Measurements from ENCODE around the gene BOLL. TPM values are rescaled to one million over a fixed set of nuclear protein-coding genes. Genes with fewer than 3 reads are reported as not detected.
A peak's percentile ranks its signal among the peaks of the same experiment; 100 is the strongest.
"Not testable (repeated sequence)": the region's sequence is repeated elsewhere in the genome, so short reads cannot be mapped to it uniquely, and the experiment has no call there.

The BOLL gene
- total RNA-seq, 1 donor from 2014 or later, result not detected

DNA sequence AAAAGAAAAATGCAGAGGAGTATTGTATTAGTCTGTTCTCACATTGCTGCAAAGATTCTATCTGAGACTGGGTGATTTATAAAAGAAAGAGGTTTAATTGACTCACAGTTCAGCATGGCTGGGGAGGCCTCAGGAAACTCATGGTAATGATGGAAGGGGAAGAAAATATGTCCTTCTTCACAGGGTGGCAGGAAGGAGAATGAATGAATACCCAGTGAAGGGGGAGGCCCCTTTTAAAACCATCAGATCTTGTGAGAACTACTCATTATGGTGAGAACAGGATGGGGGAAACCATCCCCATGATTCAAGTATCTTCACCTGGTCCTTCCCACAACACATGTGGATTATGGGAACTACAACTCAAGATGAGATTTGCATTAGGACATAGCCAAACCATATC lies 10.2 kb upstream of the BOLL start:
- no peak for ATAC-seq

DNA sequence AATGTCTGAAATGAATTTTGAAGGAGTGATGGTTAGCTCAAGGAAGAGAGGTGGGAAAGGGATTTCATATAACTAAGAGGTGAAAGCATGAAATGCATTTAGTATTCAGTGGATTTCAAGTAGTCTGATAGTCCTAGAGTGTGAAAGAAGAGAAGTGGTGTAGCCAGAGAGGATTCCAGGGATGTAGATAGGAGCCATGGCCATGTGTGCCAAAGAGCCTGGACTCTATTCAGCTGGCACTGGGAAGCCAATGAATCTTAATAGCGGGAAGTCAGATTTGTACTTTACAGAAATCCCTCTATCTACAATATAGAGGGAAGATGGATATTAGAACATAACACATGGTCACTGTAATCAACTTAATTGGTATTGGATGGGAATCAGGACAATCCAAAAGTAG lies 8.3 kb upstream of the BOLL start:
- no peak for ATAC-seq

DNA sequence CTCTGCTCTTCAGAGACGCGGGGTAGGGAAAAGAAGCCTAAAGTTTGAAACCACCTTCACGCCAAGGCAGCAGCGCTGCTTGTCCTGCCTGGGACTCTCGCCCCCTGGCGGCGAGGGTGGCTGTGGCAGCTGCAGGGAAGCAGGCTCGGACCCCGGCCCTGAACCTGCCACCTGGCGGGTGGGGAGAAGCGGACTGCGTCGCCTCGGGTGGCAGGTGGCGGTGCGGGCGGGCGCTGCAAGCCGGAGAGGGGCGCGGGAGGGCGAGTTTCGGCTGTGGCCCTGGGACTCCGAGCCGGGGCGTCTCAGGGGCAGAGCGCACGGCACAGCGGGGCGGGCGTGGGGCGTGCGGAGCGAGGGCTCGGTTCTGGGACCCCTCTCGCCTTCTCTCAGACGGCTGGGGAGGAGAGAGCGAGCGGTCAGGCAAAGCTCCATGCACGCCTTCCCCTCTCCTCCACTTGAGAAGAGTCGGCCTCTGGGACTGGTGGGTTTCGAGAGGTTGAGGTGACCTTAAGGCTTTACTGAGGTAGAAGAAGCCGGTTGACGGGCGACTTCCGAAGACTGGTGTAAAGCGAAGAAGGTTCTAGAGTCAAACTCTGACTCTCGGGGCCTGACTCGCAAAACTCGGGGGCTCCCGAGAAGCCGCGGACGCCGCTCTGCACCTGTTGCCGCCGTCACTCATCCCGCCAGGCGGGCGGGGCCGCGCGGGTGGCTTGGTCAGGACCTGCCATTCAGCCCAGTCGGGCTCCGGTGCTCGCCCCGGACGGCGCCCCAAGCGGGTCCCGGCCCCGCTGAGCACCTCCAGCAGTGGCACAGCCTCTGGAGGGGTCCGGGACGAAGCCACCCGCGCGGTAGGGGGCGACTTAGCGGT lies 1.1 kb upstream of the BOLL start:
- peak; percentile 15 for ATAC-seq

DNA sequence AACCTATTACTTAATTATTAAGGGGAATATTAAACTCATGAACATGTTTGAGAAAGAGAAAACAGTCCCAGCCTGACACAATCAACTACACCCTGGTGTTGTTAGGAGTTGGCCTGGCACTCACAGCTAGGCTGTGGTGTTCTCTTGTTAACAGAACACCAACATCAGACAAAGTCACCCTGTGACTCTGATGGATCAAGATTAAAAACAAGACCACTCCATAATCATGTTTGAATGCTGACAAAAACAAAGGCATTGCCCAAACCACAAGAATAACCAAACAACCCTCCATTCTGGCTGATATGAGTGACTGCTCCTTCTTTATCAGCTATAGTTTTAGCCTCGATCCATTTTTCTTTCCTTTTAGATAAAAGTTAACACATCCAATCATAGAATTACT lies 3.0 kb downstream of the BOLL start:
- no peak for ATAC-seq

DNA sequence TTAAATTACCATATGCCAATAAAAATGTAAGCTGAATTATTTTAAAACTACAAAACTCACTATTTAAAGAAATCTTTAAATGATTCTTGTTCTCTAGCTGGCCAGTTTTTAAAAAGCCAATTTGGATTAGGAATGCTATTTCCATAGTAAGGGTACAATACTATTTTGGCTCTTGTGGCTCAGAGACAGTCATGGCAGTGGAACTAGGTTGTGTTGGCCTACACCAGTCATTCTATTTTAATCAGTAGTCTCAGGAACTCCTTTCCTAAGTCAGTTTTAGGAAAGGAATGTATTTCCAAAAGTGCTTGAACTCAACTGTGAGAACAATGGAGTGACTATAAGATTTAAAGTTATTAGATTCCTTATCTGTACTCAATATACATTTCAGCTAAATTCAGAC lies 5.9 kb downstream of the BOLL start:
- ATAC-seq, result no peak

DNA sequence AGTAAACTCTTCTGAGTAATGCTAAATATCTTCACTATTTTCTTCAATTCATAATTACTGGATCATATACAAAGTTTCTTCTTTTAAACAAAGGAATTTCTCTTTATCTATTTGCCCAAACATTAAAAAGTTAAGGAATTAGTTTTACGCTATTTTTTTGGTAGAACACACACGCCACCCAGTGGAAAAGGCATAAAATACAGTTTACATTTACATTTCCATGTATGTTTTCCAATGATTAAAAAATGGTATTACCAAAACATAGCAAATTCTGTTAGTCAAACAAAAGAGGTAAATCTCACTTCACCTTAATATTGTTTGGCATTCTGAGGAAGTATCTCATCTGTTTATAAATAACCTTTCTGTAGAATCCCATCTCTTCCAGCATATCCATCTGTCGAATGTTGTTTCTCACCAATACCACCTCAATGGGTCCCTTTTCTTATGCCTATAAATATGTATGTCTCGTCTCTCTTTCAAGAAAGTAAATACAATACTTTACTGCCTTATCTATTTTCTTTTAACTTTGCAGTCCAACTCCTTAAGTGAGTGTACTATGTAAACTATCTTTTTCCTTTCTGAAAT lies 7.2 kb downstream of the BOLL start:
- no peak for ATAC-seq

DNA sequence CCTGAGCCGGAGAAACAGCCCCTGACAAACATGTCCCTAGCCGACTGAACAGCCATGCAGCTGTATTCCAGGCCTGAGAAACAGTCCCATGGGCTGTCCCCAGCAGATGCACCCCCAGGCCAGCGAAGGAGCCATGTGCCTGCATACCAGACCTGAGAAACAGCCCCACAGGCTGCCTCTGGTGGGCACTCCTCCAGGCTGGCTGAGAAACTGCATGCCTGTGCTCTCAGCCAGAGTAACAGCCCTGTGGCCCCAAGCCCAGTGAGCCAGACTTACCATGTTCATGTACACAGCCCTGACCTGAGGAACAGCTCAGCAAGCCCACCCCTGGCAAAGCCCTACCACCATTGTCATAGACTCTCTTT lies 24.8 kb downstream of the BOLL start:
- no peak for ATAC-seq

DNA sequence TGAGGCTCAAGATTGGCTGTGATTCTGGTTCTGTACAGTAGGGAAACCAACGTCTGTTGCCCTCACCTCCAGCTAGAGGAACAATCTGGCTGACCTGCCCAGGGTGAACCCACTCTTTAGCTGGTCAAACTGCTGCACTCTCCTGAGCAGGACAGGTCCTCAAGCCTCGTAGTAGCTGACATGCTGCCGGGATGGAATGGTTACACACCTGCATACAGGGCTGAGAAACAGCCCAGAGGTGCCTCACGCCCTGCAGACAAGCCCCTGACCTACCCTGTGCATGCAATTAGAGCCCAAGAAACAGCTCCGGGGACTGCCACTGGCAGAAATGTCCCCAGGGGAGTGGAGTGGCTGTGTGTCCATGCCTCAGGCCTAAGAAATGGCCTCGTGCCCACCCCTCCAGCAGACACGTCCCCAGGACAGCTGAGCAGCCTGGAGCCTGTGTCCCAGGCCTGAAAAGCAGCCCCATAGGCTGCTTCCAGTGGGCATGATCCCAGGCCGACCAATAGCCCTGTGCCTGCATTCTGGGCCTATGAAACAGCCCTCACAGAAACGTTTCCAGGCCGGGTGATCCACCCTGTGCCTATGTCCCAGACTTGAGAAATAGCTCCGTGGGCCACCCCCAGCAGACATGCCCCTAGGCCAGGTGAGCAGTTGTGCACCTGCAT lies 25.4 kb downstream of the BOLL start:
- ATAC-seq, result no peak

DNA sequence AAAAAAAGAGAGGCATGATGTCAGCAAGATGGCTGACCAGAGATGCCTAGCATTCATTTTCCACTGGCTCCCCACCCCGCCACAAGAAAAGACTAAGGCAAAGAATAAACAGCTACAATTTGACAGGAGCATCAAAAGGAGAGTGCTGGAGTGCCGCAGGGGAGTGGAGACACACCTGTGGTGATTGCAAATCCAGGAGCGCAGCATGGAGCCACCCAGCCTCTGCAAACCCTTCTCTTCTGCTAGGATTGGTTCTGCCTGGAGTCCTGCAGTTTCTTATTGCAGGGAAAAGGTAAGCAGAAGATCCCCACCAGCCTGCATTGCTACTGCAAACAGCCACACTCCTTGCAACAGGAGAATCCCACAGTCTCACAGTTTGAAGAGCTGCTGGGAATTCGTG lies 26.1 kb downstream of the BOLL start:
- no peak for ATAC-seq

DNA sequence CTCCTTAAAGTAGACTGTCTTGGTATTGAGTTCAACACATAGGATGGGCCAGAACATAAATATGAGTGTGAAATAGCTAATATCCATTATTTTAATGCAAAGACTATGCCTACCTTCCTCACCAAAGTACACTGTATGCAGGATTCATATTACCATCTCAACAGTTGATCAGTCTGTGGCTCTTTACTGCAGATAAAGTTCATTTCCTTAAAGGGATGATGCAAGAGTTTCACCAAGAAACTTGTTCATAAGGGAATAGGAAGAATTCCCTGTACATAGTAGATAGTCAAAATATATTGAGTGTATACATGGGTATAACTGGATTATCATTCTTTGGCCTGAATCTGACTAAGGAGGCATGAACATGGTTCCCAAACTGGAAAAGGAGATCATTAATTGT lies 44.9 kb downstream of the BOLL start:
- ATAC-seq, result no peak

DNA sequence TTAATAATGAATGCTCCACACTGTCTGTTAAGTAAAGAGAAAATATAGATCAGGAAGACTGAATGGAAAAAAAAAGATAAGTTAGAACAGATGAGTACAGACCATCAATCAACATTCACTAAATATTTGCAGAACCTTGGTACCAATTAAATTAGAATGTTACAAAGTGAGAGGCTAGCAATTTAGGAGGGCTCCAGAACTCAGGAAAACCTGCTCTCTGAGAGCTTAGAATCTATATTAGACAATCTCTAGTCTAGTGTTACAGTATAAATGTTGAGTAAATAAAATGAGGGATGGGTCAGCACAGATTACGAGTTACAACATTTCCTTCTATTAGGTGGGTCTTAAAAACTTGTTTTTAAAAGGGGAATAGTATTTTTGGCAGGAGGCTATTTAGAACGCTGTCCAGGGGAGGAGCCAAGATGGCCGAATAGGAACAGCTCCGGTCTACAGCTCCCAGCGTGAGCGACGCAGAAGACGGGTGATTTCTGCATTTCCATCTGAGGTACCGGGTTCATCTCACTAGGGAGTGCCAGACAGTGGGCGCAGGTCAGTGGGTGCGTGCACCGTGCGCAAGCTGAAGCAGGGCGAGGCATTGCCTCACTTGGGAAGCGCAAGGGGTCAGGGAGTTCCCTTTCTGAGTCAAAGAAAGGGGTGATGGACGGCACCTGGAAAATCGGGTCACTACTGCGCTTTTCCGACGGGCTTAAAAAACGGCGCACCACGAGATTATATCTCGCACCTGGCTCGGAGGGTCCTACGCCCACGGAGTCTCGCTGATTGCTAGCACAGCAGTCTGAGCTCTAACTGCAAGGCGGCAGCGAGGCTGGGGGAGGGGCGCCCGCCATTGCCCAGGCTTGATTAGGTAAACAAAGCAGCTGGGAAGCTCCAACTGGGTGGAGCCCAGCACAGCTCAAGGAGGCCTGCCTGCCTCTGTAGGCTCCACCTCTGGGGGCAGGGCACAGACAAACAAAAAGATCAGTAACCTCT lies 56.3 kb downstream of the BOLL start:
- ATAC-seq, result not testable (repeated sequence)

DNA sequence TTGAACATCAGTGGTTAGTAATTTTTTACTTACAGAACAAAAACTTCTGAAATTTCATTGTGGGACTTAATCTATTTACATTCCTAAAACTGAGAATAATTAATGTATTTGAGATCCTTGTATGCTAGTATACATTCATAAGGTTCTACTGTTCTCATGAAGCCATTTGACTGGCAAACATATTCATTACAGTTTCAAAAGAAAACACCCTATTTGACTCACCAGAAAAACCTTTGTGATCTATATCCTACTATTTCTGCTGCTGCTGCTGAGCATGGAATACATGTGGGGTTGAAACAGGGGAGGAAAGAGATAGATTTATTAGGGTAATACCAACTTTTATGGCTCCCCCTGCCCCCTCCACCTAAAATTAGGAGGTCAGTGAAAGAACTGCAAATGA lies 58.1 kb downstream of the BOLL start:
- no peak for ATAC-seq

DNA sequence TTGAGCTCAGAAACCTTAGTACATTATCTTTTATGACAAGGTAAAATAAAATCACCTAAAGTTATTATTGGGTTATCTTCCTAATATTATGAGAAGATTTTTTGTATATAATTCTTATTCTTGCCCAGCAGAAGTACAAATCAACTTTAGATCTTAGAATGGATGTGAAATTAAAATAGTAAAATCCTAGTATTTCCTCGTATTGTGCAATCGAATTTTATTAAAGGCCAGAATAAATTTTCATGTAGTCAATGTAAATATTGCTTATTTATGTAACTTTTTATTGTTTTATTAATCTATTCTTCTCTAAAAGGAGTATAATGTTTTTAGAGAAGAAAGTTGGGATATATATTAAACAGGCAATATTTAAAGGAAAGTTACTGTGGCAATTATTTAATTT lies 67.3 kb downstream of the BOLL start:
- no peak for ATAC-seq

DNA sequence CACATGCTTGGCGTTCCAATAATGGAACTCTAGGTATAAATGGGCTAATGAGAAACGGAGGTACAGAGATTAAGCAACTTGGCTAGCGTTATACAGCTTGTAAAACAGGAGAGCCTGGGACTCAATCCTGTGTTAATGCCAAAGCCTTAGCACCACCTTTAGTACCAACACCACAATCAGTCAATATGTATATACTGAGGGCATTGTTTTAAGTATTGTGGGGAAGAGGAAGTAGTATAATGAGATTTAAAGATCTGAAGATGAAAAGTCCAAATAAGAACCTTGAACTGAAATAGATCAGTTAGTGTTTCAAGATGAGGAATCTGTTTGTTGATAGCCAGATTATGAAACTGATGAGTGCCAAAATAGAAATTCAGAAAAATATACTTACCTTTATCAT lies 71.8 kb downstream of the BOLL start:
- ATAC-seq, result no peak

DNA sequence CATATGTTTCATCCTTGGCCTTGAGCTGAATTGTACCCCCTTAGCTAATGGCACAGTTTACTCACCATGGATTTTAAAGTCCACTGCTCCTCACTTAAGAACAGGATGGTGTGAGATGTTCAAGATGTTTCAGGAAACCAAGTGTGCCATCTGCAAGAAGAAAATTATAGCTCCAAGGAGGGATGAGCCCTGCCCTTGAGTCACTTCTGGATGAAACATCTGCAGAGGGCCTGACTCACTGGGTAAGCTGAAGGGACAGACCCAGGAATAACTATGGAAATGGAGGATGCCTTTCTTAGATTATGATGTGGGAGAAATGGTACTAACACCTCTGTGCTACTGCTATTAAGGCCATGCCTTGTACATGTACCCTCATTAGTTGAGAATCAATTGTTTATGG lies 73.5 kb downstream of the BOLL start:
- no peak for ATAC-seq

DNA sequence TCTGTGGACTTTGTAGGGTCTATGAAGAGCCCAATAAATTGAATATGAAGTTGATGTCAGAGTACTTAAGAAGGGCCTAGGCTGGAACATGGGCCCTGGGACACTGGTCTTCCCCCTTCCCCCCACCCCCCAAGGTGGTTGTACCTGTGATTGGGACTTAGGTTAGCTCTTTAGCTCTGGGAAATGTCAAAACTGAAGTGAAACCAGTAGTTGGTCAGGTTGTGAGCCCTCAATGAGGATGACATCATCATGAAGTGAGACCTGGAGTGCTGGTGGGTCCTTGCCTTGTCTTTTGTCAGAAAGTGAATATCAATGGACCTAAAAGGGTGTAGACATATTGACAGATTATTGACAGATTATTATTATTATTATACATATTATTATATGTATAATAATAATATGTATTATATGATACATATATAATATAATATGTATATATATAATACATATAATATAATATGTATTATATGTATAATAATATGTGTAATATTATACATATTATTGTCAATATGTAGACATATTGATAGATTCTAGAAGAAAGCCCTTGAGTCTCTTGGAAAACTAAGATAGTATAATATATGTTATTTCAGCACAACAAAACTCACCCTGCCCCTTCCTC lies 74.6 kb downstream of the BOLL start:
- ATAC-seq, result no peak

DNA sequence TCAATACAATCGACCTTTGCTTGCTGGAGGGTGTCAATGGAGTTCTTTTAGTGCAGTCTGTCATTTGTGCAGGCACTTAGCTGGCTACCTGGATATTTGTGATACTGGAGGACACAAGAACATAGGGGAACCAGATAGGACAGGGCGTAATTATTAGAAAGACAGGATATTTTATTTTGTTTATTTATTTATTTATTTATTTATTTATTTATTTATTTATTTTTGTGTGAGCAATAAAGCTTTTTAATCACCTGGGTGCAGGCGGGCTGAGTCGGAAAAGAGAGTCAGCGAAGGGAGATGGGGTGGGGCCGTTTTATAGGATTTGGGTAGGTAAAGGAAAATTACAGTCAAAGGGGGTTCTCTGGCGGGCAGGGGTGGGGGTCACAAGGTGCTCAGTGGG lies 76.0 kb downstream of the BOLL start:
- not testable (repeated sequence) for ATAC-seq

DNA sequence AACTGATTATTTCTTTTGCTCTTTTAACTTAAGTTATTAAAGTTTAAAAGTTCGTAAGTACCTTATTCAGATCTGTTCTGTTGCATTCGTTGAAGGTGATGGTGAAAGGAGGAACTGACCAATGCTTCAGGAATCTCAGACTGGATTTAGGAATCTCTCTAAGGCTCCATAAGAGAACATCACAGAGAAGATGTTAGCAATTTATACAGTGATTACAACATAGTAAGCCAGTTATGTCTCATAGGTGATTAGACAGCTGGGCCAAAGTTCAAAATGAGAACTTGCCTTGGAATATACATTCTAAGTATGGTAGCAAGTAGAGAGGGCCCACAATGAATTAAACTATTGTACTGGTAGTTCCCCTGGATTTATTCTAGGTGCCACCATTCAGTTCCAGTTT lies 76.8 kb downstream of the BOLL start:
- ATAC-seq, result no peak

DNA sequence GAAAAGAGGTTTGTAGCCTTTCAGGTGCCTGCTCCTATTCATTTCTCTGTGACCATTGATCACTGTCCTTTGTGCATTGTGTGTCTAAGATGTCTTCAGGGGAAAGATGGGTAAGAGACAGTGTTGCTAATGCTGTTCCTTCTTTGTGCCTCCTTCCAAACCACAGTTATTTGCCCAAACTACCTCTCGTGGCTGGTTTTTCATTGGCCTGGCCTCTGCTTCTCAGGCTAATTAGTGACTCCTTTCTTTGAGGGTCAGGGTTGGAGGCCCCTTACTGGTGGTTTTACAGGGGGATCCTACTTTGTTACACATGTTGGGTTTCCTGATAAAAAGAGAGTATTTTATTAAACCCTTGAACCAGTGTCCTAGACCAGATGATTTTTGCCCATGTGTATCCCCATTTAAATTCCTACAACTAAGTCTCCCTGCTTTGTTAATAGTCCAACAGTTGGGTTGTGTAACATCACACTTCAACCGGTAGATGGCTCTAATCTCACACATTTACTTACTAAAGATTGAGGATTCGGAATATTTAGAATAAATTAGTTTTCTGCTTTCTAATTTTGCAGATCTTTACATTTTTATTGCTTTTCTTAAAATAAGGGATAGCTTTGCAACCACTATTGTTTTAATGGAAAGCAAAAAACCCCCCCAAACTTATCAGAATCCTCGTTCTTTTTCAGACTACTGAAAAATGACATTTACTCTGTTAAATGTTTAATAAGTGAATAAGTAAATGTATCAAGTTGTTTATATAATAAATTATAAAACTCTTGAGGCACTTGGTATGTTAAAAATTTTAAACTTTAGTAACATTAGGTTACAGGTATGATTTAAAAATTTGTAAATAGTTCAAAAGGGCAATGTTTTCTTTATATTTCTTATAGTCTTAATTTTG lies 77.6 kb downstream of the BOLL start:
- ATAC-seq, result no peak

DNA sequence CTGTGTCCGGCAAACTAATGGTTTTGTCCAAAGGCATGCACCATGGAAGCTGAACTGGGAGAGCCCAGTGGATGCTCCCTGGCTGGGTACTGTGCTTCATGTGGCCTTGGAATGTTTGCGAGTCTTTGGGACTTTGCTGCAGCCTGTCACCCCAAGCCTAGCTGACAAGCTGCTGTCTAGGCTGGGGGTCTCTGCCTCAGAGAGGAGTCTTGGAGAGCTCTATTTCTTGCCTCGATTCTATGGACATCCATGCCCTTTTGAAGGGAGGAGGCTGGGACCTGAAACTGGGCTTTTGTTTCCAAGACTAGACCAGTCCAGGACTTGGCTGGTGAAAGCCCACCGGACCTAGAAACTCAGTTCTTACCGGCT lies 78.3 kb downstream of the BOLL start:
- ATAC-seq, result no peak
